HCT116 (cell line): Measurements from ENCODE around the gene SLAMF7.

ENCODE experiments used
- CEBPB ChIP-seq: IDR thresholded peaks from 2 replicates; pipeline ENCODE4 v1.6.1; 2012; ENCODE audit warnings: low read depth
- EZH2 ChIP-seq: fragments of 200-600 bp; sonication (generic); IDR thresholded peaks from 2 replicates; pipeline ENCODE4 v1.6.1; 2017; ENCODE audit warnings: antibody characterized with exemption, mixed run types
- EZH2phosphoT487 ChIP-seq: fragments of 200-600 bp; IDR thresholded peaks from 2 replicates; pipeline ENCODE4 v1.6.1; 2018; ENCODE audit warnings: antibody characterized with exemption, borderline replicate concordance
- POLR2A ChIP-seq: IDR thresholded peaks from 2 replicates; pipeline ENCODE4 v1.7.0; 2011; ENCODE audit warnings: borderline replicate concordance; ENCODE audit not compliant: insufficient read depth, insufficient read length; ENCODE audit errors: extremely low read depth
- RAD21 ChIP-seq: IDR thresholded peaks from 2 replicates; pipeline ENCODE4 v1.6.1; 2012; ENCODE audit warnings: low read depth, mild to moderate bottlenecking
- SIN3A ChIP-seq: IDR thresholded peaks from 2 replicates; pipeline ENCODE4 v1.6.1; 2012; ENCODE audit warnings: low read depth
- SP1 ChIP-seq: IDR thresholded peaks from 2 replicates; pipeline ENCODE4 v1.6.1; 2012; ENCODE audit warnings: low read depth
- ZFX ChIP-seq: fragments of 450-650 bp; IDR thresholded peaks from 2 replicates; pipeline ENCODE4 v1.6.1; 2017
- ZNF274 ChIP-seq: fragments of 200-500 bp; sonication (Bioruptor generic); IDR thresholded peaks from 2 replicates; pipeline ENCODE4 v1.6.1; 2014; ENCODE audit warnings: mild to moderate bottlenecking, low read depth, low read length, inconsistent platforms
- TF ChIP-seq, protein P1 (sequence below), 3 experiments: fragments of 200-600 bp in 1 of 3; sonication (generic) in 1 of 3; IDR thresholded peaks in 2 of 3; conservative IDR thresholded peaks in 1 of 3; 2 replicates each; pipeline ENCODE4 v1.5.1; 2012 to 2017; ENCODE audit warnings: low read depth in 2 of 3, low read length in 2 of 3, antibody characterized with exemption in 1 of 3, borderline replicate concordance in 1 of 3, control low read depth in 1 of 3, mild to moderate bottlenecking in 1 of 3, mixed read lengths in 1 of 3, mixed run types in 1 of 3, moderate library complexity in 1 of 3; ENCODE audit not compliant: insufficient read depth in 1 of 3

GRCh38 chr1:160711276-160711601 lies 27.8 kb upstream of the SLAMF7 start:
- TF ChIP-seq, protein P1, sequence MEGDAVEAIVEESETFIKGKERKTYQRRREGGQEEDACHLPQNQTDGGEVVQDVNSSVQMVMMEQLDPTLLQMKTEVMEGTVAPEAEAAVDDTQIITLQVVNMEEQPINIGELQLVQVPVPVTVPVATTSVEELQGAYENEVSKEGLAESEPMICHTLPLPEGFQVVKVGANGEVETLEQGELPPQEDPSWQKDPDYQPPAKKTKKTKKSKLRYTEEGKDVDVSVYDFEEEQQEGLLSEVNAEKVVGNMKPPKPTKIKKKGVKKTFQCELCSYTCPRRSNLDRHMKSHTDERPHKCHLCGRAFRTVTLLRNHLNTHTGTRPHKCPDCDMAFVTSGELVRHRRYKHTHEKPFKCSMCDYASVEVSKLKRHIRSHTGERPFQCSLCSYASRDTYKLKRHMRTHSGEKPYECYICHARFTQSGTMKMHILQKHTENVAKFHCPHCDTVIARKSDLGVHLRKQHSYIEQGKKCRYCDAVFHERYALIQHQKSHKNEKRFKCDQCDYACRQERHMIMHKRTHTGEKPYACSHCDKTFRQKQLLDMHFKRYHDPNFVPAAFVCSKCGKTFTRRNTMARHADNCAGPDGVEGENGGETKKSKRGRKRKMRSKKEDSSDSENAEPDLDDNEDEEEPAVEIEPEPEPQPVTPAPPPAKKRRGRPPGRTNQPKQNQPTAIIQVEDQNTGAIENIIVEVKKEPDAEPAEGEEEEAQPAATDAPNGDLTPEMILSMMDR (IDR thresholded peaks at IDR 0.05 in 2 of 3, conservative IDR thresholded peaks at IDR 0.05 in 1 of 3; ENCODE audit: borderline replicate concordance in 1 of 3, insufficient read depth in 1 of 3, low read depth in 2 of 3, low read length in 2 of 3) = no peak
- TF ChIP-seq EZH2 (no peak), CEBPB (no peak), ZNF274 (no peak), POLR2A (no peak), RAD21 (no peak), ZFX (no peak), EZH2phosphoT487 (no peak), SP1 (no peak), SIN3A (no peak)
